Measurements from ENCODE around the gene P3R3URF.

P3R3URF gene

DNA sequence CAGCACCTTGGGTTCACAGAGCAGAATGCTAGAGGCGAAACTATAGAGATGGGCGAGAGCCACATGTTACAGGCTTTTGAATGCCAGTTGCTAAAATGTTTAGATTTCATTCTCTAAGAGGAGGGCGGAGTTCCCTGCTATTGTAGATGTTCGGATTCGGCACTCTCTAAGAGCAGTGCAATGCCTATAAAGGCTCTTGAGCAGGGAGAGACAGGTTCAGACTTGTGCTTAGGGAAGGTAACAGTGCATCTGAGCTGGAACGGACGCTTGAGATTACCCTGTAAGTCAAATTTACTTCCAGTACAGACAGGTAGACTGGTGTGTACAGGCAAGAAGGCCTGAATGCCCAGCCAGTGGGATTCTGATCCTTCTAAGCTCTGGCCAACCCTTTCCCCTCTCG is 42.2 kb upstream of the P3R3URF start:
- TF ChIP-seq, protein P1, sequence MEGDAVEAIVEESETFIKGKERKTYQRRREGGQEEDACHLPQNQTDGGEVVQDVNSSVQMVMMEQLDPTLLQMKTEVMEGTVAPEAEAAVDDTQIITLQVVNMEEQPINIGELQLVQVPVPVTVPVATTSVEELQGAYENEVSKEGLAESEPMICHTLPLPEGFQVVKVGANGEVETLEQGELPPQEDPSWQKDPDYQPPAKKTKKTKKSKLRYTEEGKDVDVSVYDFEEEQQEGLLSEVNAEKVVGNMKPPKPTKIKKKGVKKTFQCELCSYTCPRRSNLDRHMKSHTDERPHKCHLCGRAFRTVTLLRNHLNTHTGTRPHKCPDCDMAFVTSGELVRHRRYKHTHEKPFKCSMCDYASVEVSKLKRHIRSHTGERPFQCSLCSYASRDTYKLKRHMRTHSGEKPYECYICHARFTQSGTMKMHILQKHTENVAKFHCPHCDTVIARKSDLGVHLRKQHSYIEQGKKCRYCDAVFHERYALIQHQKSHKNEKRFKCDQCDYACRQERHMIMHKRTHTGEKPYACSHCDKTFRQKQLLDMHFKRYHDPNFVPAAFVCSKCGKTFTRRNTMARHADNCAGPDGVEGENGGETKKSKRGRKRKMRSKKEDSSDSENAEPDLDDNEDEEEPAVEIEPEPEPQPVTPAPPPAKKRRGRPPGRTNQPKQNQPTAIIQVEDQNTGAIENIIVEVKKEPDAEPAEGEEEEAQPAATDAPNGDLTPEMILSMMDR (IDR thresholded peaks at IDR 0.05; ENCODE audit: low read depth, low read length), result no peak
- no peak for DNase-seq (ENCODE audit: low read depth in 2 of 2)
- H3K4me3 ChIP-seq (replicated peaks in 1 of 2; ENCODE audit: low read depth in 2 of 2, low read length in 2 of 2), result no peak overlapping the region

DNA sequence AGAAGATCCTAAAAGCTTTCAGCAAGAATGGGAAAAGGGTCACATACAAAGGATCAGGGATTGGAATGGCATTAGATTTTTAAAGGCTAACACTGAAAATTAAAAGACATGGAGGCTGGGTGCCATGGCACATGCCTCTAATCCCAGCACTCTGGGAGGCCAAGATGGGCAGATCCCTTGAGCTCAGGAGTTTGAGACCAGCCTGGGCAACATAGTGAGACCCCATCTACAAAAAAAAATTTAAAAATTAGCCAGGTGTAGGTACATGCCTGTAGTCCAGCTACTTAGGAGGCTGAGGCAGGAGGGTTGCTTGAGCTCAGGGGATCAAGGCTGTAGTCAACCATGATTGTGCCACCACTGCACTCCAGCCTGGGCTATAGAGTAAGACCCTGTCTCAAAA is 39.2 kb upstream of the P3R3URF start:
- H3K4me3 ChIP-seq (replicated peaks in 1 of 2; ENCODE audit: low read depth in 2 of 2, low read length in 2 of 2), result no peak overlapping the region
- DNase-seq (ENCODE audit: low read depth in 2 of 2), result no peak
- TF ChIP-seq, protein P1 (IDR thresholded peaks at IDR 0.05; ENCODE audit: low read depth, low read length), result no peak

DNA sequence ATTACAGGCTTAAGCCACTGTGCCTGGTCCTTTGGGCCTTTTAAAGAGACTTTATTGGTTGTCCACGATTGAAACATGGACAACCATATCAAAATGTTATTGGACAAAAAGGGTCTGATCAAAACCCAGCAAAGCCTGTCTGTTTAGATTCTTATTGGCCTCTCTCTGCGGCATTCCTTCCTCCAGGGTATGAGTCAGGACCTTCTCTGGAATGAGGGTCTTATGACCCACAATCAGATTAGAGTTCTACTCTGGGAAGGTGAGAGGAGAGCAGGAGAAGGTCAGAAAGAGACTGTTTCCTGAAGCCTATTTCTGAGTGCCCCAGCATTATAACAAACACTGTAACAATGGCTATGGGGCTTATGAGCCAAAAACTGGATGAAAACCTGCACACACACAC is 34.8 kb upstream of the P3R3URF start:
- TF ChIP-seq, protein P1 (IDR thresholded peaks at IDR 0.05; ENCODE audit: low read depth, low read length), result no peak
- no peak for DNase-seq (ENCODE audit: low read depth in 2 of 2)
- no peak overlapping the region for H3K4me3 ChIP-seq (replicated peaks in 1 of 2; ENCODE audit: low read depth in 2 of 2, low read length in 2 of 2)

DNA sequence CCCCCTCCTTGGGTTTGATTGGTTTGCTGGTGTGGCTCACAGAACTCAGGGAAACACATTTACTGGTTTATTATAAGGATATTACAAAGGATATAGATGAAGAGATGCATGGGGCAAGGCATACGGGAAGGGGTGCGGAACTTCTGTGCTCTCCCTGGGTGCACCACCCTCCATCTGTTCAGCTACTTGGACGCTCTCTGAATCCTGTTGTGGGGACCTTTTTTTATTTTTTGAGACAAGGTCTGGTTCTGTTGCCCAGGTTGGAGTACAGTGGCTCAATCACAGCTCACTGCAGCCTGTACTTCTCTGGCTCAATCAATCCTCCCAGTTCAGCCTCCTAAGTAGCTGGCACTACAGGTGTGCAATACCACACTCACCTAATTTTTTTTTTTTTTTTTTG is 34.3 kb upstream of the P3R3URF start:
- no peak overlapping the region for H3K4me3 ChIP-seq (replicated peaks in 1 of 2; ENCODE audit: low read depth in 2 of 2, low read length in 2 of 2)
- TF ChIP-seq, protein P1 (IDR thresholded peaks at IDR 0.05; ENCODE audit: low read depth, low read length), result no peak
- DNase-seq (ENCODE audit: low read depth in 2 of 2), result no peak

DNA sequence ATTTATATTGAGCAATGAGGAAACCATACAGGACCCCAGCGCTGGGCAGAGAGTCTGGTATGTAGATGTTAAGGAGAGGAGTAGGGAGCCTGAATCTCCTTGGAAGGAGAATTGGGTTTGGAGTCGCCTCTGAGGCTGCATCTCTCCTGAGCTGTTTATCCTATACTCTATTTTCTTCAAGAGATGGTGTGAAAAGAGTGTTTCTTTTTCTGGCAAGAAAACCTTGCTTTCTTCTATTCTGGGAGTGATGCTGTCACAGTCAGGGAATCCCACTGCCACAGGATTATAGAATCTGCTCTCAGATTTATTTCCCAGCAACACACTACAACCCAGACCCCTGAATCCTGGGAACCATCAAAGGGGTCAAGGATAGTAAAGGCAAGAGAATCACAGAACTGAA is 30.1 kb upstream of the P3R3URF start:
- TF ChIP-seq, protein P1 (IDR thresholded peaks at IDR 0.05; ENCODE audit: low read depth, low read length), result no peak
- H3K4me3 ChIP-seq (replicated peaks in 1 of 2; ENCODE audit: low read depth in 2 of 2, low read length in 2 of 2), result no peak overlapping the region

DNA sequence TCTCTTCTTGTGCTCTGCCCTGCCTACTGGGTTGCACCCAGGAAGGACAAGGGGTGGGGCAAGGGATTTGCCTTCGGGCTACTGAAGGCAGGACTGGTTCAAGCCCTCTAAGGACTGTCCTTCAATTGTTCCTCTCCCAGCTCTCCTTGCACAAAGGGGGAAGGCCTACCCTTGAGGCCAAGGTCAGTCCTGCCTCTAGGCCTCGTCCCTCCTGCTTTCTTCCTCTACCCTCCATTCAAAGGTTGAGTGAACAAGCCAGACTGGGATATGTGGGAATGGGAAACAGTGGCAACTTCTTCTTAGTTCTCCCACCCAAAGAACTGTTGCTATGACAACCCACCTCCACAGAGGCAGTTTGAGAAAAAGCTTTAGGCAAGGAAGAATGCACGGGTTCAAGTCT is 29.5 kb upstream of the P3R3URF start:
- TF ChIP-seq, protein P1 (IDR thresholded peaks at IDR 0.05; ENCODE audit: low read depth, low read length), result no peak
- DNase-seq (ENCODE audit: low read depth in 2 of 2), result no peak
- no peak overlapping the region for H3K4me3 ChIP-seq (replicated peaks in 1 of 2; ENCODE audit: low read depth in 2 of 2, low read length in 2 of 2)

More for the DNA sequence above, 30.1 kb upstream of the P3R3URF start:
- DNase-seq (ENCODE audit: low read depth in 2 of 2), result no peak

DNA sequence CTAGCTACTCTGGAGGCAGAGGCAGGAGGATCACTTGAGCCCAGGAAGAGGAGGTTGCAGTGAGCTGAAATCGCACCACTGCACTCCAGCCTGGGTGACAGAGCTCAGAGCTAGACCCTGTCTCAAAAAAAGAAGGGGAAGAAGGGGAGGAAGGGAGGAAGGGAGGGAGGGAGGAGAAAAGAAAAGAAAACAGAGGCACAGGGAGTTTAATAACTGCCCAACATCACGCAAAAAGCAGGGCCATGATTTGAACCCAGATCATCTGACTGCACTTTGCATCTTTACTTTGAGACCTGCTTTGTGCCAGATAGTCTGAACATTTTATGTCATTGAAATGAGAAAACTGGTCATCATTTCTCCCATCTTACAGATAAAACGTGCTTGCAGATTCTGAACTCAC is 28.9 kb upstream of the P3R3URF start:
- DNase-seq (ENCODE audit: low read depth in 2 of 2), result no peak
- H3K4me3 ChIP-seq (replicated peaks in 1 of 2; ENCODE audit: low read depth in 2 of 2, low read length in 2 of 2), result no peak overlapping the region
- TF ChIP-seq, protein P1 (IDR thresholded peaks at IDR 0.05; ENCODE audit: low read depth, low read length), result no peak
